GM19240 (cell line): ENCODE measurements around the gene C5AR2.
"Not testable (repeated sequence)": the region's sequence is repeated elsewhere in the genome, so short reads cannot be mapped to it uniquely, and the experiment has no call there.

Experiments used
- DNase-seq: peaks from one replicate; pipeline ENCODE4 v3.0.0; 2011; ENCODE audit warnings: low spot score; ENCODE audit not compliant: insufficient read length

Gene C5AR2

GRCh38 chr19:47358936-47359335 is 27.0 kb downstream of the C5AR2 start:
- no peak for DNase-seq

- no peak for DNase-seq
Measured at GRCh38 chr19:47362321-47362720, 30.3 kb downstream of the C5AR2 start.

GRCh38 chr19:47363758-47364531 is 32.0 kb downstream of the C5AR2 start:
- no peak for DNase-seq

GRCh38 chr19:47365455-47365854 is 33.5 kb downstream of the C5AR2 start:
- not testable (repeated sequence) for DNase-seq

- DNase-seq, result no peak
Measured at GRCh38 chr19:47370045-47370611, 38.2 kb downstream of the C5AR2 start.

- DNase-seq, result no peak
Measured at GRCh38 chr19:47371261-47371660, 39.3 kb downstream of the C5AR2 start.

GRCh38 chr19:47372603-47373002 is 40.6 kb downstream of the C5AR2 start:
- no peak for DNase-seq

GRCh38 chr19:47373246-47374240 is 41.6 kb downstream of the C5AR2 start:
- DNase-seq, result no peak

GRCh38 chr19:47374876-47375693 is 43.1 kb downstream of the C5AR2 start:
- DNase-seq, result no peak

- no peak for DNase-seq
Measured at GRCh38 chr19:47375694-47376588, 44.0 kb downstream of the C5AR2 start.

GRCh38 chr19:47376589-47377144 is 44.7 kb downstream of the C5AR2 start:
- DNase-seq, result no peak

- DNase-seq, result no peak
Measured at GRCh38 chr19:47377208-47377701, 45.3 kb downstream of the C5AR2 start.

- DNase-seq, result no peak
Measured at GRCh38 chr19:47377801-47378200, 45.8 kb downstream of the C5AR2 start.

- DNase-seq, result no peak
Measured at GRCh38 chr19:47378246-47378645, 46.3 kb downstream of the C5AR2 start.

- DNase-seq, result no peak
Measured at GRCh38 chr19:47379381-47379938, 47.5 kb downstream of the C5AR2 start.

GRCh38 chr19:47380559-47380958 is 48.6 kb downstream of the C5AR2 start:
- DNase-seq, result no peak

- no peak for DNase-seq
Measured at GRCh38 chr19:47381121-47381520, 49.1 kb downstream of the C5AR2 start.

- DNase-seq, result no peak
Measured at GRCh38 chr19:47381653-47382279, 49.8 kb downstream of the C5AR2 start.

GRCh38 chr19:47383890-47384289 is 51.9 kb downstream of the C5AR2 start:
- not testable (repeated sequence) for DNase-seq
